NCI-H82 (cell line): Measurements from ENCODE around the gene MAP3K9.

Source experiments
- DNase-seq: peaks from one replicate; lab custom pipeline; 2025; lab: John Stamatoyannopoulos, UW

Gene MAP3K9

GRCh38 chr14:70821584-70822529 lies 12.5 kb upstream of the MAP3K9 start:
- DNase-seq, result peak; percentile 79

DNA sequence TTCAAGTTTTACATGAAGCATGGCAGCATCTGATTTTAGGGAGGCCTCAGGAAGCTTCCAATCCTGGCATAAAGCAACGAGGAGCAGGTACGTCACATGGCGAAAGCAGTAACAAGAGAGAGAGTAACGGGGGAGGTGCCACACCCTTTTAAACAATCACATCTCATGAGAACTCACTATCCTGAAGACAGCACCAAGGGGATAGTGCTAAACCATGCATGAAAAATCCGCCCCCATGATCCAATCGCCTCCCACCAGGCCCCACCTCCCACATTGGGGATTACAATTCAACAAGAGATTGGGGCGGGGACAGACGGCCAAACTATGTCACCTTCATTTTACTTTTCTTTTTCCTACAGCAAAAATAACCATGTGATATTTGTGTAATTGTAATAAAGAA lies 7.2 kb upstream of the MAP3K9 start:
- DNase-seq, result peak; percentile 80

GRCh38 chr14:70814466-70814865 lies 5.2 kb upstream of the MAP3K9 start:
- DNase-seq, result no peak

DNA sequence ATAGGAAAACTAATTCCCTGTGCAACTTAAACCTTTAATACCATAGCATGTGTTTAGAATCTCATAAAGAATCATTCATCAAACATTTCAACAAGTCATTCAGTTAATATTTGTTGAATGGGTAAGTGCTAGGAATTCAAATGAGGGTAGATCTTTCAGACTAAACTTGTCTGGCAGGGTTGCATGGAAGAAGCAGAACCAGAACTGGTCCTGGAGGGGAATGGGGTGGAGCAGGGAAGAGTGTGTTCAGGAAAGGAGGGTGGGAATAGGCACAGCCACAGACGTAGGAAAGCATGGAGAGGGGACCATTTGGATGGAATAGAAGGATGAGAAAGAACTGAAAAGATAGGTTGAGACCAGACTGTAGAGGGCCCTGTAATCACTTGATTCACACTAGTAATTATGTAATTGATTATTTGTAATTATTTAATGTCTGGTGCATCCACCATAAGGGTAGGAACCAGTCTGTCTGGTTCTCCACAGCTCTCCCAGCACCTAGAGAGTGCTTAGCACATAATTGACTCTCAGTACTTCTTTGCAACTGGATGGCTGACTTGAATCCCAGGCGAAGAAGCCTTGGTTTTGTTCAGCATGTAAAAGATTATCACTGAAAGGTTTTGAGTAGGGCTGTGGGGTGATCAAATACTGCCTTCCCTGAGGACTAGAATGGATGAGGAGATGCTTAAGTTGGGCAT lies 3.0 kb upstream of the MAP3K9 start:
- no peak for DNase-seq

- no peak for DNase-seq
Observed at GRCh38 chr14:70811578-70811977, 2.3 kb upstream of the MAP3K9 start.

- DNase-seq, result no peak
Observed at GRCh38 chr14:70811050-70811449, 1.7 kb upstream of the MAP3K9 start.

GRCh38 chr14:70810621-70811020 lies 1.3 kb upstream of the MAP3K9 start:
- DNase-seq, result no peak

GRCh38 chr14:70808416-70809224 lies 693 bp downstream of the MAP3K9 start:
- DNase-seq, result peak; percentile 67

GRCh38 chr14:70807898-70808415 lies 1.4 kb downstream of the MAP3K9 start:
- peak; percentile 70 for DNase-seq

DNA sequence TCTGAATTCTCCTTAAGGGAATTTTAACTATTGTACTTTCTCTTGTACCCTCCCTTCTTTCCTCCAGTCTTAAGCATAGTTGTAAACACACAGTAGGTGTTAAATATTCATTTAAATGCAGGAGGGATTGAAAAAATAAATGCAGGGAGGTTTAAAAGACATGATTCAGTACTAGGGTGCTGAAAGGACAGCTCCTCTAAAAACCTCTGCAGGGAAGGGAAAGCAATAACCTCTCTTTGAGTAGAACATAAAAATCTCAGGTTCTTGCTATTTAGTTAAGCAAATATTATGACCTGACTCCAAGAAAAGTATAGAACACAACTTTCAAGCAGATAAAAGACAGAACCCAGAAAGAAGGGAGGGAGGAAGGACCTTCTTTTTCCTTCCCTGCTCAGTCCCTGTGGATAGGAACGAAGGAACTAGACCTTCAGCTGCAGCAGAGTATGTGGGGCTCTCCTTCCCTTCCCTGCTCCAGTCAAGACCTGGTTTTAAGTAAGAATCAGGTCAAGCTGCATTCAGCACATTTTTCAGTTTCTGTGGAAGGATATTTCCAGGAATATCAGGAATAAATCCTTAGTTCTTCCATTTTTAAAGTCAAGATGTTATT lies 4.7 kb downstream of the MAP3K9 start:
- no peak for DNase-seq

DNA sequence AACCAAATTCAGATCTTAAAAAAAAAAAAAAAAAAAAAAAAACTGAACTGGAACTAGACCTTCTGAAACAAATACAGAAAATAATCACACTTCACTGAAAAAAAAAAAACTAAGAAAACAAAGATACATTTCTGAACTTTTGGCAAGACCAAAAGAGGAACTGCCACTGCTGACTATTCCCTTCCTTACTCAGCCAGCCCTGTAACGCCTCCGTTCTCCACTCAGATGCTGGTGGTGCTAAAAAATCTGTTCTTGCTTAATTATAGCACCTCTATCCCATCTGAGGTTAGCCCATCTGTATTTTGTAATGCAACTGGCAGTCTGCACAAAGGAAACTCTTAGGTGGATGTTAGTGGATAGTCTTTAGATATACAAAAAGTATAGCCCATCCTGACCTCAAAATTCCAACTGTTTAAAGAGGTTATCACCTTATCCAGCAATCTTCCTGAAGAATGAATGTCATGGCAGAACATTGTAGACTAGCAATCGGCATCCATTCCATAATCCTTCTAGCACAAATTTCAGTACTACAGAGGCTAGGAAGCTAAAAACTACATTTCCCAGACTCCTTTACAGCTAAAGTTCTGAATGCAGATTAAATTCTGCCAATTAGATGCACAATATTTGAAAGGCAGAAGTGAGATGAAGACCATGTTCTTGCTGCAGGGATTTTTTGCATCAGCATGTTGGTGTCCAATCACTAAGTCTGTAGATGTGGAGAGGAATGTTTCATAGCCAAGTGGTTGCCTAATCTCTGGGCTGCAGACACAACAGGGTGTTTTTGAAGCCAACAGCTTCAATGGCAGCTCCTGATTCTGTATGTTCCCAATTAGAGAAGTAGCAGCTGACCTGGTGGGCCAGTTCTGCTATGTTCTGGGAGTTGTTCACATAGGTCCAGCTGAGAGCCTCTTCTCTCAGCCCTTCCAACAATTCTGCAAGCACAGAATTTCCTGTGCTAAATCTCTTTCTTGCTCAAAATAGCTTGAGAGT lies 5.7 kb downstream of the MAP3K9 start:
- DNase-seq, result no peak

- DNase-seq, result no peak
Observed at GRCh38 chr14:70802379-70802778, 6.9 kb downstream of the MAP3K9 start.

DNA sequence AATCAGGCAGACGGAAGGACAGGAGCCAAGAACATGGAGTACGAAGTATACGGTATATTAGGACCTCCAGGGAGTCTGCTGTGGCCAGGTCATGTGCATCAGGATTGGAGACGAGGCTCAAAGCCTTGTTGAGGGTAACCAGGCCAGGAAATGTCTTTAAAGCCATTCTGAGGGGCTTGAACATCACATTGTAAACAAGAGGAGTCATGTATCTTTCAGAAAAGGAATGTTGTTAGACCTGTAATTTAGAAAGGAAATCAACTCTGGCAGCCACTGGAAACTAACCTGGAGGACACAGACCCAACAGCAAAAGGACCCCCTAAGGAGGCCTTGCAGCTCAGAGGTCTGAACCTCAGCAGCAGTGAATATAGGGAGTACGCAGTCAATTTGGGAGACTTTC lies 7.5 kb downstream of the MAP3K9 start:
- no peak for DNase-seq

DNA sequence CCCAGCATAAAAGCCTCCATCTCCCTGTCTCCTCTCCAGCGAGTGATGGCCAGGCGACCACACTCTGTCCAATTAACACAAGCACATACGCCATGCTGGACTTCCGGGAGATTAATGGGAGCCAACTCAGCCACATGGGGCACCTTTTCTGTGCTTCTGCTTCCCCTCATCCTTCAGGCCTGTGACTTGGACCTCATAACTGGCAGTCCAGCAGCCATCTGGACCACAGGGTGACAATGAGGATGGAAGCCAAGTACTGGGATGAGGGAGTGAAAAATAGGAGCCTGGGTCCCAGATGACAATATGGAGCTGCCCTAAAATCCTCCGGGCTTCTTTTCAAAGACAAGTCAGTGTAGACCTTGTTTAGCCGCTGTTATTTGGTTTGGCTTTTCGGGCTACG lies 12.8 kb downstream of the MAP3K9 start:
- DNase-seq, result no peak

- no peak for DNase-seq
Observed at GRCh38 chr14:70794294-70794693, 15.0 kb downstream of the MAP3K9 start.

DNA sequence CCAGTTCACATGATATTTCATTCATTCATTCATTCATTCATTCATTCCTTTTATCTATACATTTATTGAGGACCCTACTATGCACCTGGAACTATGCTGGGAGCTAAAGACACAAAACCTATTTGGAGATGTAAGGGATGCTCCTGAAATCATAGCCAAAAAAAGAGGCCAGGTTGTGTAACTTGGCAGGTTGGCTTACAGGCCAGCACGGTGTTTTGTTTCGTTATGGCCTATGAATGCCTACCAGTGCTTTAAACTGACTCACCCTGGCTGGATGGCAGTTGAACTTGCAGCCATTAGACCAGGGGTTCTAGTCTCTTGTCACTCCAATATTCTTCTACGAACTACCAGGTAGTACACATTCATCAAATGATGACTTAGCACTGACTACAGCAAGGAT lies 15.7 kb downstream of the MAP3K9 start:
- no peak for DNase-seq

DNA sequence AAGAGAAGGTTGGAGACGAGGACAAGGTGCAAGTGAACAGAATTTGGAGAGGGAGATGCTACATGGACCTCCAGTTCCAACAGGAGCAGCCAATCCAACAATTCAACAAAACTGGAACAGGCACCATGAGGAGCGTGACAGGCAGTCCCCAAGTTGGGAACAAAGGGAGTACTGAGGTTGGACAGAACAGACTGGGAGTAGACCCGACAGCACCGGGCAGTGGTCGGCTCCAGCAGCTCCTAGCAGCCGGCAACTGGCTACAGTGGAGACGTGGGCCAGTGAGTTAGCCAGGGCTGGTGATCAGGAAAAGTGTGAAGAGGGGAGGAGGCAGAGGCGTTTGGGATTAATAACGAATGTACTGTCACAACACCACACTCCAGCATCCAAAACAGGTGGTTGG lies 16.4 kb downstream of the MAP3K9 start:
- no peak for DNase-seq

DNA sequence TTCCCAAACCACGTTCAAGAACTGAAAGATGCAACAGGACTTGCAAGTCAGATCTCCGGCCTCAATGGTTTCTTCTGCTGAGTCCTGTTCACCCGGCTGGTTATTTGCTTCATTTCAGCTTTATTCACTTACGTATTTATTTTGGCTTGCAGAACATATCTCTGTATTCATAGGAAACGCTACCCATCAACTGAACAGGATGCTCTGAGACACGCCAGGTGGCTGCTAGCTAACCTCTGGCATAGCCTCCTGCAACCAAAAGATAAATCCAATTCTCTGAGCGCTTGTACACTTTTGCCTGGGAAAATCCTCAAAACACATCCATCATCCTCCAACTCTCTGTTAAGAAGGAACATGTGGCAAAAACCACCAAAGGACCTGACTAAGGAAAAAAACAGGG lies 17.3 kb downstream of the MAP3K9 start:
- no peak for DNase-seq

GRCh38 chr14:70789961-70790360 lies 19.4 kb downstream of the MAP3K9 start:
- DNase-seq, result peak; percentile 87

DNA sequence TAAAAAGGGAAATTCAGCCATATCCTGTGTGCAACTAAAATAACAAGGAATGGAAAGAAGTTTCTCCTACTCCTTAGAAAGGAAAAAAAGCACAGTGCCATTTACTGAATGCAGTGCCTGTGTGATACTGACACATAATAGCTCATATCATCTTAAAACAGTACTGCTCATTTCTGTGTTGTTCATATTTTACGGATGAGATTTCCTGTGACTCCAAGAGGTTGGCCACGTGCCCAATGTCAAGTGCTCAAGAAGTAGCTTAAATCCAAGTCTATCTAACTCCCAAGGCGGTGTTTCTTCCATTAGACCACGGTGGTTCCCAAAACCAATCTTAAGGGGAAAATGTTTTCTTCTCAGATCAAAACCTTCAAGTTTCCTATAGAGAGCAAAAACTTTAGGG lies 20.0 kb downstream of the MAP3K9 start:
- DNase-seq, result no peak

GRCh38 chr14:70788898-70789297 lies 20.4 kb downstream of the MAP3K9 start:
- DNase-seq, result no peak
